H1 (cell line): ENCODE results near the gene ARHGEF28.

Source experiments
- FOSL1 ChIP-seq: IDR thresholded peaks from 2 replicates; pipeline ENCODE4 v1.6.1; 2011; ENCODE audit warnings: mild to moderate bottlenecking, low read depth, low read length, moderate library complexity; ENCODE audit not compliant: insufficient read depth
- KDM1A ChIP-seq: fragments of 200-600, 300-600 bp; sonication (generic); IDR thresholded peaks from 2 replicates; pipeline ENCODE4 v1.7.1; 2016; ENCODE audit warnings: mild to moderate bottlenecking, low read length, borderline replicate concordance
- POLR2A ChIP-seq, 2 experiments: IDR thresholded peaks; 1 replicate in 1 of 2; 2 replicates in 1 of 2; pipeline ENCODE4 v1.6.1; 2011; ENCODE audit warnings: low read depth in 2 of 2, low read length in 2 of 2, mild to moderate bottlenecking in 2 of 2; ENCODE audit errors: control extremely low read depth in 1 of 2
- SIN3A ChIP-seq, 2 experiments: IDR thresholded peaks in 1 of 2; conservative IDR thresholded peaks in 1 of 2; 2 replicates each; pipeline ENCODE4 v1.6.1; 2011 to 2012; ENCODE audit warnings: low read length in 2 of 2, improper control_type of control experiment in 1 of 2, low read depth in 1 of 2, mild to moderate bottlenecking in 1 of 2
- TAF1 ChIP-seq: IDR thresholded peaks from 2 replicates; pipeline ENCODE4 v1.6.1; 2011; ENCODE audit warnings: mild to moderate bottlenecking, low read depth, low read length
- ZNF274 ChIP-seq: IDR thresholded peaks from 2 replicates; pipeline ENCODE4 v1.7.0; 2012; ENCODE audit warnings: low read length, borderline replicate concordance; ENCODE audit errors: extremely low read depth
- TF ChIP-seq, protein P1 (sequence below): IDR thresholded peaks from 2 replicates; pipeline ENCODE4 v1.6.1; 2012; ENCODE audit warnings: inconsistent platforms

GRCh38 chr5:73743161-73743560, 117.2 kb downstream of the ARHGEF28 start:
- TF ChIP-seq KDM1A (no peak), TAF1 (no peak), ZNF274 (no peak), FOSL1 (no peak), POLR2A (IDR thresholded peaks at IDR 0.05; ENCODE audit: control extremely low read depth in 1 of 2, low read depth in 2 of 2, low read length in 2 of 2) (no peak), SIN3A (conservative IDR thresholded peaks at IDR 0.05 in 1 of 2, IDR thresholded peaks at IDR 0.05 in 1 of 2; ENCODE audit: low read depth in 1 of 2, low read length in 2 of 2) (no peak)
- TF ChIP-seq, protein P1, sequence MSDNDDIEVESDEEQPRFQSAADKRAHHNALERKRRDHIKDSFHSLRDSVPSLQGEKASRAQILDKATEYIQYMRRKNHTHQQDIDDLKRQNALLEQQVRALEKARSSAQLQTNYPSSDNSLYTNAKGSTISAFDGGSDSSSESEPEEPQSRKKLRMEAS: no peak
